HCT116 (cell line): Measurements from ENCODE around the gene HTRA2. TPM values are rescaled to one million over a fixed set of nuclear protein-coding genes. Genes with fewer than 3 reads are reported as not detected.

Source experiments
- ATAC-seq: fragments of 200-7000 bp; cut with Tn5 transposase; 2 replicates; pipeline ENCODE4 v1.9.1; 2020; ENCODE audit warnings: mild to moderate bottlenecking, moderate library complexity
- BruUV-seq: library from RNA; stranded (reverse); fragments of 400-500 nt; replicated peaks from 2 replicates; lab custom pipeline; 2021; lab: Mats Ljungman, UMichigan
- CTCF ChIA-PET: fragments of 300-600 bp; sonication (Branson Sonifier 250); formaldehyde crosslinking; loops from one replicate; lab custom pipeline; 2021; ENCODE audit warnings: antibody characterized with exemption; lab: Charles Lee
- POLR2A ChIA-PET: fragments of 300-600, 350-600 bp; sonication (Branson Sonifier 250); formaldehyde crosslinking; loops from one replicate; lab custom pipeline; 2021; ENCODE audit warnings: antibody characterized with exemption; lab: Charles Lee
- RAD21 ChIA-PET, 2 experiments: fragments of 300-600 bp; sonication (Branson Sonifier 250); formaldehyde crosslinking; loops; one replicate each; lab custom pipeline; 2023; ENCODE audit warnings: low total read pairs in 2 of 2; ENCODE audit not compliant: uncharacterized antibody in 2 of 2, unreplicated experiment in 2 of 2, low non-redundant PET in 1 of 2; lab: Charles Lee
- DNase-seq: peaks from one replicate; pipeline ENCODE4 v3.0.0-alpha.2; 2010; ENCODE audit warnings: low read depth, low spot score
- H2AFZ ChIP-seq: fragments of 200-600 bp; shearing (Covaris generic), sonication (generic); 2 replicates; pipeline ENCODE4 v1.6.1; 2017; ENCODE audit warnings: low read depth, mixed run types, mixed read lengths, antibody characterized with exemption, low read length; ENCODE audit not compliant: poor library complexity, severe bottlenecking
- H3K27ac ChIP-seq: 2 replicates; pipeline ENCODE4 v1.5.1; 2012; ENCODE audit warnings: low read depth, low read length
- H3K27me3 ChIP-seq: fragments of 200-600 bp; sonication (generic); 2 replicates; pipeline ENCODE4 v1.6.1; 2016; ENCODE audit warnings: mixed run types, low read length, mixed read lengths; ENCODE audit not compliant: insufficient read depth
- H3K36me3 ChIP-seq, 2 experiments: fragments of 200-500 bp in 1 of 2; fragments of 200-600 bp in 1 of 2; sonication (Bioruptor generic) in 1 of 2; sonication (generic) in 1 of 2; 2 replicates each; pipeline versions ENCODE4 v1.5.1 to v1.6.1; 2014 to 2016; ENCODE audit warnings: low read length in 2 of 2, inconsistent platforms in 1 of 2, mixed read lengths in 1 of 2, mixed run types in 1 of 2; ENCODE audit not compliant: insufficient read depth in 2 of 2, control insufficient read depth in 1 of 2
- H3K4me1 ChIP-seq, 2 experiments: fragments of 200-600 bp in 1 of 2; sonication (generic) in 1 of 2; 2 replicates each; pipeline versions ENCODE4 v1.5.1 to v1.6.1; 2012 to 2017; ENCODE audit warnings: low read length in 2 of 2, inconsistent platforms in 1 of 2, mild to moderate bottlenecking in 1 of 2, mixed read lengths in 1 of 2, mixed run types in 1 of 2, moderate library complexity in 1 of 2; ENCODE audit not compliant: insufficient read depth in 2 of 2, control insufficient read depth in 1 of 2
- H3K4me2 ChIP-seq: fragments of 200-600 bp; sonication (generic); 2 replicates; pipeline ENCODE4 v1.6.1; 2017; ENCODE audit warnings: mixed run types, low read length, mixed read lengths
- H3K4me3 ChIP-seq, 2 experiments: fragments of 200-600 bp in 1 of 2; sonication (generic) in 1 of 2; replicated peaks in 1 of 2; 2 replicates each; pipeline ENCODE4 v1.5.1; 2011 to 2016; ENCODE audit warnings: low read length in 2 of 2, control low read depth in 1 of 2, low read depth in 1 of 2, mild to moderate bottlenecking in 1 of 2, mixed read lengths in 1 of 2, mixed run types in 1 of 2
- H3K79me2 ChIP-seq: fragments of 200-600 bp; sonication (generic); 2 replicates; pipeline ENCODE4 v1.6.1; 2017; ENCODE audit warnings: mild to moderate bottlenecking, mixed run types, low read length, moderate library complexity, mixed read lengths; ENCODE audit not compliant: insufficient read depth
- H3K9ac ChIP-seq: fragments of 200-600 bp; sonication (generic); 2 replicates; pipeline ENCODE4 v1.6.1; 2016; ENCODE audit warnings: low read length, mixed read lengths
- H3K9me2 ChIP-seq: fragments of 200-600 bp; sonication (generic), shearing (Covaris generic); 2 replicates; pipeline ENCODE4 v1.6.1; 2017; ENCODE audit warnings: mixed run types, mild to moderate bottlenecking, moderate library complexity; ENCODE audit not compliant: insufficient read depth
- H3K9me3 ChIP-seq, 2 experiments: fragments of 200-500 bp in 1 of 2; fragments of 200-600 bp in 1 of 2; sonication (Bioruptor generic) in 1 of 2; sonication (generic) in 1 of 2; 2 replicates each; pipeline ENCODE4 v1.6.1; 2014 to 2017; ENCODE audit warnings: low read length in 2 of 2, mixed read lengths in 2 of 2, inconsistent platforms in 1 of 2, low read depth in 1 of 2, mild to moderate bottlenecking in 1 of 2, mixed run types in 1 of 2, moderate library complexity in 1 of 2; ENCODE audit not compliant: control insufficient read depth in 1 of 2, insufficient read depth in 1 of 2
- H4K20me1 ChIP-seq: fragments of 200-600 bp; sonication (generic), shearing (Covaris generic); 2 replicates; pipeline ENCODE4 v1.6.1; 2017; ENCODE audit warnings: mixed run types, mild to moderate bottlenecking, moderate library complexity; ENCODE audit not compliant: insufficient read depth
- CBX3 ChIP-seq: IDR thresholded peaks from 2 replicates; pipeline ENCODE4 v1.6.1; 2012; ENCODE audit warnings: low read depth
- ELF1 ChIP-seq: IDR thresholded peaks from 2 replicates; pipeline ENCODE4 v1.6.1; 2012; ENCODE audit warnings: low read depth, borderline replicate concordance
- EZH2 ChIP-seq: fragments of 200-600 bp; sonication (generic); IDR thresholded peaks from 2 replicates; pipeline ENCODE4 v1.6.1; 2017; ENCODE audit warnings: antibody characterized with exemption, mixed run types
- EZH2phosphoT487 ChIP-seq: fragments of 200-600 bp; IDR thresholded peaks from 2 replicates; pipeline ENCODE4 v1.6.1; 2018; ENCODE audit warnings: antibody characterized with exemption, borderline replicate concordance
- FOSL1 ChIP-seq: IDR thresholded peaks from 2 replicates; pipeline ENCODE4 v1.6.1; 2012; ENCODE audit warnings: low read depth
- JUND ChIP-seq: IDR thresholded peaks from 2 replicates; pipeline ENCODE4 v1.6.1; 2012
- MAX ChIP-seq: IDR thresholded peaks from 2 replicates; pipeline ENCODE4 v1.6.1; 2012
- POLR2AphosphoS5 ChIP-seq: IDR thresholded peaks from 2 replicates; pipeline ENCODE4 v1.6.1; 2011; ENCODE audit warnings: mild to moderate bottlenecking, low read depth, low read length, moderate library complexity
- RAD21 ChIP-seq: IDR thresholded peaks from 2 replicates; pipeline ENCODE4 v1.6.1; 2012; ENCODE audit warnings: low read depth, mild to moderate bottlenecking
- SIN3A ChIP-seq: IDR thresholded peaks from 2 replicates; pipeline ENCODE4 v1.6.1; 2012; ENCODE audit warnings: low read depth
- SP1 ChIP-seq: IDR thresholded peaks from 2 replicates; pipeline ENCODE4 v1.6.1; 2012; ENCODE audit warnings: low read depth
- TCF7L2 ChIP-seq: IDR thresholded peaks from 2 replicates; pipeline ENCODE4 v1.7.0; 2011; ENCODE audit warnings: borderline replicate concordance, inconsistent platforms; ENCODE audit not compliant: insufficient read depth, insufficient read length; ENCODE audit errors: extremely low read depth
- ZBTB33 ChIP-seq: IDR thresholded peaks from 2 replicates; pipeline ENCODE4 v1.6.1; 2011; ENCODE audit warnings: mild to moderate bottlenecking, low read length, moderate library complexity; ENCODE audit not compliant: insufficient replicate concordance; ENCODE audit errors: extremely low read depth
- intact Hi-C: fragments of 100-400 bp; cut with micrococcal nuclease; formaldehyde crosslinking; loops from 2 replicates; pipeline ENCODE4 v1.10.0; 2022
- total RNA-seq: library from RNA; stranded (reverse); gene quantifications from one replicate; pipeline ENCODE4 v1.2.1, GENCODE V29; 2021; ENCODE audit not compliant: unreplicated experiment

Gene HTRA2
- total RNA-seq, 1 experiment from 2014 or later: 36.2 TPM

- Histone ChIP-seq H3K27ac (no peak overlapping the region), H3K9ac (no peak overlapping the region), H3K27me3 (no peaks in the 10 kb centered on the region), H2AFZ (no peak overlapping the region), H3K36me3 (peaks cover 0 to 2% of the 10 kb centered on the region in 2 experiments; a peak in 1 of 4 replicates), H3K9me3 (no peaks in the 10 kb centered on the region), H3K9me2 (no peaks in the 10 kb centered on the region), H3K4me1 (peaks cover 8 to 22% of the 10 kb centered on the region in 2 experiments; a peak in 3 of 4 replicates), H4K20me1 (no peaks in the 10 kb centered on the region), H3K4me2 (no peak overlapping the region), H3K79me2 (no peaks in the 10 kb centered on the region), H3K4me3 (no peak overlapping the region)
- ChIA-PET POLR2A (no interaction called here), RAD21 (no interaction called here), CTCF (no interaction called here)
- DNase-seq (no peak), ATAC-seq (no peak)
- BruUV-seq: no TSS peak
- intact Hi-C loops: no loop called here
- TF ChIP-seq TCF7L2 (no peak), ZBTB33 (no peak), RAD21 (no peak), CBX3 (no peak), POLR2AphosphoS5 (no peak), EZH2phosphoT487 (no peak), SP1 (no peak), MAX (no peak), SIN3A (no peak), JUND (no peak), EZH2 (no peak), FOSL1 (no peak), ELF1 (no peak)
Observed at GRCh38 chr2:74497777-74498499, 31.8 kb upstream of the HTRA2 start.
